ENCODE measurements around the gene MBD5. TPM values are rescaled to one million over a fixed set of nuclear protein-coding genes. Genes with fewer than 3 reads are reported as not detected.

The MBD5 gene
- total RNA-seq, 1 experiment from 2014 or later = 12.6 TPM

DNA sequence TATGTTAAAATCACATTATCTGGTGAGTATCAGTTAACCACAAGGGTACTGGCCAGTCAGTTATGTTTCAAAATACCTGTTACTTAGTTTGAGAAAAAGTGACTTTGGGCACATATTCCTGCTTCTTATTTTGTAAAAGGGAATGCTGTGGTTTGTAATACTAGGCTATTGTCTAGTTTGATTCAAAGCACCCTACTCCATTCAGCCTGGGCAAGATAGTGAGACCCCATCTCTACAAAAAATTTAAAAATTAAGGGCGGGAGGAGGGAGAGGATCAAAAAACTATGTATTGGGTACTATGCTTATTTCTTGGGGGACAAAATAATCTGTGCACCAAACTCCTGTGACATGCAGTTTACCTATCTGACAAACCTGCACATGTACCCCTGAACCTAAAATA lies 18.9 kb downstream of the MBD5 start:
- no peak for DNase-seq (ENCODE audit: low read depth in 1 of 2, low spot score in 2 of 2)
- H3K27me3 ChIP-seq (replicated peaks) = no peaks in the 10 kb centered on the region
- peaks cover 5% of the 10 kb centered on the region; the same call in 1 of the 2 replicates for H3K36me3 ChIP-seq
- no peak overlapping the region for H3K27ac ChIP-seq
- no peaks in the 10 kb centered on the region for H3K4me1 ChIP-seq (replicated peaks)
- H3K9me3 ChIP-seq (replicated peaks) = no peaks in the 10 kb centered on the region
- no peak overlapping the region for H3K4me3 ChIP-seq

DNA sequence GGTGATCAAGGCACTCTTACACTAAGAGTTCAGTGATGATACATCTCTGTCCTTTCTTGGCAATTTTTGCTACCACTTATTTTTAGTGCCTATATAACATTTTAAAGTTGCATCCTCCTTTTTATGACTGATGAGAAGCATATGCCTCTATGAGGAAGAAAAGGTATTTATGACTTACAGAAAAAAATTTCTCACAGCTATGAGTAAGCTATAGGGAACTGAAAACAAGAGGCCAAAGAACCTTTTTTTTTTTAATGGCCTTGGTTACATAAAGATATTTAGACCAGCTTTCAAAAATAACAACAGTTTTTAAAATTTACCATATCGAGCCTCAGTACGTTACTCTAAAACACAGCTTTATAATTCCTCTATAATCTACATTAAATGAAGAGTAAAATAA lies 21.3 kb downstream of the MBD5 start:
- no peak for DNase-seq (ENCODE audit: low read depth in 1 of 2, low spot score in 2 of 2)
- no peaks in the 10 kb centered on the region for H3K27me3 ChIP-seq (replicated peaks)
- H3K9me3 ChIP-seq (replicated peaks) = no peaks in the 10 kb centered on the region
- H3K4me1 ChIP-seq (replicated peaks) = no peaks in the 10 kb centered on the region
- H3K4me3 ChIP-seq = no peak overlapping the region
- peaks cover 5% of the 10 kb centered on the region; the same call in 1 of the 2 replicates for H3K36me3 ChIP-seq
- H3K27ac ChIP-seq = no peak overlapping the region

DNA sequence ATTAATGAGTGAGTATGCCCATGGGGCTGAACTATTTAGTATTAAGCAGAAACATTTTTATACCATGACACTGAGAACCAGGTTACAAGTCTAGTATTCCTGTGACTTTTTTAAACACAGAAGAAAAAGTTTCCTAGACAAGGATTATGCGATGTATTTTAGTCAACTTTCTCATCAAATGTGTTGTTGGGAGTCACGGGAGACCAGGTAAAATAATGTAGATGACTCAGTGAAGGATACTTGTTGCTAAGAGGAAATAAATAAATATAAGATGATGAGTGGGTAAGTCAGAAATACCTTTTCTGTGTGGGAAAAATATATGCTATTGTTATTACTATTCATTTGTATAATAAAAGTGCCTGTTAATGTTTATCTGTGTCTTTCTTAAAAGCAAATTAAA lies 23.4 kb downstream of the MBD5 start:
- Histone ChIP-seq H3K36me3 (peaks cover 5% of the 10 kb centered on the region; the same call in 1 of the 2 replicates), H3K27me3 (replicated peaks) (no peaks in the 10 kb centered on the region), H3K4me3 (no peak overlapping the region), H3K9me3 (replicated peaks) (no peaks in the 10 kb centered on the region), H3K4me1 (replicated peaks) (no peaks in the 10 kb centered on the region), H3K27ac (no peak overlapping the region)
- DNase-seq (ENCODE audit: low read depth in 1 of 2, low spot score in 2 of 2) = no peak

DNA sequence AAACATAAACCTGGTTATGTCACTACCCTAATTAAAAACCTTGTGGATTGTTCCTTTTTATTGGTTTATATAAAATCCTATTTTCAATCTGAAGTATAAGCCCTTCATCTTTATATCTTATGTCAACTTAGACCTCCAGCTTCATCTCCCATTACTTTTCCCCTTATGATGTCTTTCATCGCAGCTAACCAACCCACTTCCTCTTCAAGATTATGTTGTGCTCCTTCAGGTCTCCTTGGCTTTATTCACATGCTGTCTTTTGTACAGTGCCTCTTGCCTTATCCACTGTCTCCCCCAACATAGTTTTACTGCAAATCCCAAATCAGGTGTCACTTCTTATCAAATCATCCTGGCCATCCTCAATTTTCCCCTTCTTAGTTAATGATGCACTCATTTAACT lies 25.9 kb downstream of the MBD5 start:
- Histone ChIP-seq H3K4me1 (replicated peaks) (no peaks in the 10 kb centered on the region), H3K4me3 (no peak overlapping the region), H3K9me3 (replicated peaks) (no peaks in the 10 kb centered on the region), H3K27ac (no peak overlapping the region), H3K36me3 (no peaks in the 10 kb centered on the region), H3K27me3 (replicated peaks) (no peaks in the 10 kb centered on the region)
- DNase-seq (ENCODE audit: low read depth in 1 of 2, low spot score in 2 of 2) = no peak

DNA sequence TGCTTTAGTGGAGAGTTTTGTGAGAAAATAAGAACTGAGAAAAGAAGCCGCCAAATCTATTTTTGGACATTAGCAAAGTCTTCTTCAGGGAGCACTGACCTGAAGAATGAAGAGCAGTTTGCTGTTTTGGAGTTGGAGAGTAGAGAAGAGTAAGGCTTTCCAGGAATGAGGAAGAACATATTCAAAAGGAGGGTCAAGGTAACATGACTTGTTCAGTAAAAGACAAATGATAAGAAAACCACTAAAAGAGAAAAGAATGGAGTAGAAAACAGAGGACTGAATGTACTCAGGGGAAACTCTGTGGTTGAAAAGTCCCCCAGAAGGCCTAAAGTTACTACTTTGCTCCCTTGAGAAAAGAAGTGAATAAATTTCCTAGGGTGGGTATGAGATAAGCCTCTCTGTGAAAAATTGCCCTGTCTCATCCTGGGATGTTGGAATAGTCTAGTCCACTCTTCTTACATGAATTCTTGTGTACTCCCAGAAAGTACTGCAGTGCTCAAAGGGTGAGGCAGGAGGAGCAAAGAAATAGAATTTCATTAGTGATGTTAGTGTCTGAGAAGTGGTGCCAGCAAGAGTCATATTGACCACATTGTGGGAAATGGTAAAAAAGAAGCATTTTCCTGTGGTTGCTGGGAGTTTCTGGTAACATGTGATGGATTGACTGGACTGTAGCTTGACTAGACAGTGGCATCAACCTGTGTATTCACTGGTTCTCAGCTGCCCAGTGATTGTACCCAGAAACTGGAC lies 27.8 kb downstream of the MBD5 start:
- Histone ChIP-seq H3K9me3 (replicated peaks) (no peaks in the 10 kb centered on the region), H3K27me3 (replicated peaks) (no peaks in the 10 kb centered on the region), H3K4me1 (replicated peaks) (no peaks in the 10 kb centered on the region), H3K27ac (no peak overlapping the region), H3K36me3 (no peaks in the 10 kb centered on the region), H3K4me3 (no peak overlapping the region)
- no peak for DNase-seq (ENCODE audit: low read depth in 1 of 2, low spot score in 2 of 2)

DNA sequence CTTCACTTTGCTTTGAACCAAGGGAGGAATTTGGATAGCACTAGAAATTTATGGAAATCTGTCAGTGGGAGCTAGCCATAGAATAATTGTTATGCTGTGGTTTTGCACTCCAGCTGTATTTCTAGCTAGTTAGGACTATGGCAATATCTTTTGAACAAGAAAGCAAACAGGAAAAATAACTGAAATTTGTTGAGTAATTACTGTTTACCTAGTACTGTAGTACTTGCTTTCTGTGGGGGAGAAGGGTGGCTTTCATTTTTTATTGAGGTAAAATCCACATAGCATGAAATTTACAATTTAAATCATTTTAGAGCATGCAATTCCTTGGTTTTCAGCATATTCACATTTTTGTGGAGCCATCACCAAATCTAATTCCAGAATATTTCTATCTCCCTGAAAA lies 28.4 kb downstream of the MBD5 start:
- no peak overlapping the region for H3K4me3 ChIP-seq
- DNase-seq (ENCODE audit: low read depth in 1 of 2, low spot score in 2 of 2) = no peak
- no peaks in the 10 kb centered on the region for H3K9me3 ChIP-seq (replicated peaks)
- H3K27ac ChIP-seq = no peak overlapping the region
- H3K4me1 ChIP-seq (replicated peaks) = no peaks in the 10 kb centered on the region
- no peaks in the 10 kb centered on the region for H3K27me3 ChIP-seq (replicated peaks)
- no peaks in the 10 kb centered on the region for H3K36me3 ChIP-seq

DNA sequence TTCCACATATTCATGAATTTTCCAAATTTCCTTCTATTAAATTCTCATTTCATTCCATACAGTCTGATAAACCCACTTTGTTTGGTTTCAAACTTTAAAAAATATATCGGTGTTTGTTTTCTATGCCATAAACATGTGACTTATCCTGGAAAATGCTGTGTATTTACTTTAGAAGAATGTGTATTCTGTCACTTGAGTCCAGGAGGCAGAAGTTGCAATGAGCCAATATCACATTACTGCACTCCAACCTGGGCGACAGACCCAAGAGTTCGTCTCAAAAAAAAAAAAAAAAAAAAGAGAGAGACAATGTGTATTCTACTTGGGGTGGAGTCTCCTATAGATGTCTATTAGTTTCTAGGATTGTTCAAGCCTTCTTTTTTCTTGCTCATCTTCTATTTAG lies 31.8 kb downstream of the MBD5 start:
- Histone ChIP-seq H3K27me3 (replicated peaks) (no peaks in the 10 kb centered on the region), H3K9me3 (replicated peaks) (no peaks in the 10 kb centered on the region), H3K36me3 (no peaks in the 10 kb centered on the region), H3K4me3 (no peak overlapping the region), H3K4me1 (replicated peaks) (no peaks in the 10 kb centered on the region), H3K27ac (no peak overlapping the region)
- no peak for DNase-seq (ENCODE audit: low read depth in 1 of 2, low spot score in 2 of 2)

DNA sequence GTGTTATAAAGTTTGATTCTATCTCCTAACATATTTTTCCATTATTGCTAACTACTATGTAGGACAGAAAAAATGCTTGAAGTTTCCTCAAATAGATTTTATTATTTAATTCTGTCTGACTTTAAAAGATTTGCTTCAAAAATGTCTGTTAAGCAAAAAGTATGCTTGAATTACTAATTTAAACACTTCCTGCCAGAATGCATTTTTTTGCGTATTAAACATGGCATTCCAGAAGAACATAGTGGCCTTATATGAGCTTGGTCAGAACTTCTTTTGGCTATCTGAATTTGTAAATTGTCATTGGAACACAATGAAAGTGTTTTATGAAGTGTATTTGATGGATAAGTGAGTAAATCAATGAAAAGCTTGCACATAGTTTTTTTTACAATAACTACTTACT lies 37.8 kb downstream of the MBD5 start:
- Histone ChIP-seq H3K27me3 (replicated peaks) (no peaks in the 10 kb centered on the region), H3K27ac (no peak overlapping the region), H3K36me3 (no peaks in the 10 kb centered on the region), H3K4me1 (replicated peaks) (no peaks in the 10 kb centered on the region; the same call in 1 of the 2 replicates), H3K4me3 (no peak overlapping the region), H3K9me3 (replicated peaks) (no peaks in the 10 kb centered on the region)
- no peak for DNase-seq (ENCODE audit: low read depth in 1 of 2, low spot score in 2 of 2)

DNA sequence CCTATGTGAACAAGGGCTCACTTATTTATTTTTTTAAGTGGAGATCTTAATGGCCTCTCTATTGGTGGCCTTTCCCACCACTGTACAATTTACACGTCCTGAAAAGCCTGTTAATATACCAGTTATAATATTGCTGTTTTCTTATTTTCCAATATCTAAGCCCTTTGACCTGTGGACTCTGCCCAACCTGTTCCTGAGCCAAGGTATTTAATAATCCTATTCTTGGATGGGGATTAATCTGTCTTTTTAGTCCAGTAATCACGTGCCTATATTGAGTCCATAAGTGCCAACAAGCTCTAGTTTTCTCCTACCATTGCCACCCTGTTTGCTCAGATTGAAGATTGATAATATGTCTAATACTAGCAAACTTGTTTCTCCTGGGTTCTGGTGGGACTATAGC lies 42.7 kb downstream of the MBD5 start:
- H3K9me3 ChIP-seq (replicated peaks) = no peaks in the 10 kb centered on the region
- no peak overlapping the region for H3K4me3 ChIP-seq
- DNase-seq (ENCODE audit: low read depth in 1 of 2, low spot score in 2 of 2) = no peak
- H3K27me3 ChIP-seq (replicated peaks) = no peaks in the 10 kb centered on the region
- no peaks in the 10 kb centered on the region; the same call in 1 of the 2 replicates for H3K4me1 ChIP-seq (replicated peaks)
- H3K36me3 ChIP-seq = no peaks in the 10 kb centered on the region
- no peak overlapping the region for H3K27ac ChIP-seq

DNA sequence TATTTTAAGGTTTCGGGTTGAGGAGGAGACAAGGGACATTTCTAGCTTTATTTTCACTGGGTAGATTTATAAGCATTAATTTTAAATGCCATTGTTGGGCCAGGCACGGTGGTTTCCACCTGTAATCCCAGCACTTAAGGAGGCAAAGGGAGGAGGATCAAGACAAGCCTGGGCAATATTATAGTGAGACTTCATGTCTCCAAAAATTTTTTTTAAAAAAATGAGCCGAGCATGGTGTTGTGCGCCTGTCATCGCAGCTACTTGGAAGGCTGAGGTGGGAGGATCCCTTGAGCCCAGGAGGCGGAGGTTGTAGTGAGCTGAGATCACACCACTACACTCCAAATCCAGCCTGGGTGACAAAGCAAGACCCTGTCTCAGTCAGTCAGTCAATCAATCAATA lies 45.0 kb downstream of the MBD5 start:
- Histone ChIP-seq H3K27ac (no peak overlapping the region), H3K9me3 (replicated peaks) (no peaks in the 10 kb centered on the region), H3K4me3 (no peak overlapping the region), H3K4me1 (replicated peaks) (0 out of 2 replicates have a peak, but pooled peaks cover 3% of the 10 kb centered on the region), H3K36me3 (no peaks in the 10 kb centered on the region), H3K27me3 (replicated peaks) (no peaks in the 10 kb centered on the region)
- no peak for DNase-seq (ENCODE audit: low read depth in 1 of 2, low spot score in 2 of 2)

DNA sequence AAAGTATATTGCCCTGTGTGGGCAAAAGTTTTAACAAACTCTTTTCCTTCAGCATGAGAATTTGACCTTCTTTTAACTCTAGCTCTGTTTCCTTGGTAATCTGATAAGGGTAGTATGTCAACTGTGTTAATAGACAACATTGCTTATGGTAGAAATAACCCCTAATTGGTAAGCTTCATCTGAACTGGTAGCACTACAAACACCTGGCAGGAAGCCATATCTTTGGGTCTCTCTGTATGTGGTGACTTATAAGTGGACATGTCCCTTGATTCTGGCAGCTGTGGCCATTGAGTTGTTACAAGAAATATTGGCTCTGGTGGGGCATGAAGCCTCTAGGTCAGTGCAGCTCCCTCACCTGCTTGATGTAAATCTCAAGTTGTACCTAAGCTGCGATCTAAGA lies 46.9 kb downstream of the MBD5 start:
- no peak overlapping the region for H3K27ac ChIP-seq

DNA sequence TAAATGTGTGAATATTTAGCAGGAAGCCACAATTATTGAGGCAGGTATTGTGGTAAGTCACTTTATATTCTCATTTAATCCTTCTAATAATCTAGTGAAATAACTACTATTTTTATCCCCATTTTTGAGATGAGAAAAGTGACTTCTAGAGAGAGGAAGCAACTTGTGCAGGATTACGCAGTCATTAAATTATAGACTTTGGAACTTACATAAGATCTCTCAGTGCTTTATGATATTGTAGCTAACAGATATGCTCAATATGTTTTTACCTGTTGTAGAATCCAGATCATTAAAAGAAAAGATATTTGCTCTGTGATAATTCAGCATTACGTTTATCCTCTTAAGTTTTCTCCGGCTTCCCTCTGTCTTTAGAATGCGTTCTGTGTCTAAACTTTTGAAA lies 50.5 kb downstream of the MBD5 start:
- H3K4me3 ChIP-seq = no peak overlapping the region
- DNase-seq (ENCODE audit: low read depth in 1 of 2, low spot score in 2 of 2) = no peak
- H3K27me3 ChIP-seq (replicated peaks) = no peaks in the 10 kb centered on the region
- no peaks in the 10 kb centered on the region for H3K9me3 ChIP-seq (replicated peaks)
- H3K27ac ChIP-seq = no peak overlapping the region
- H3K4me1 ChIP-seq (replicated peaks) = 0 out of 2 replicates have a peak, but pooled peaks cover 3% of the 10 kb centered on the region
- no peaks in the 10 kb centered on the region for H3K36me3 ChIP-seq

More for the DNA sequence above, 46.9 kb downstream of the MBD5 start:
- no peaks in the 10 kb centered on the region for H3K9me3 ChIP-seq (replicated peaks)
- H3K36me3 ChIP-seq = no peaks in the 10 kb centered on the region
- no peak overlapping the region for H3K4me3 ChIP-seq
- H3K4me1 ChIP-seq (replicated peaks) = 0 out of 2 replicates have a peak, but pooled peaks cover 3% of the 10 kb centered on the region
- no peak for DNase-seq (ENCODE audit: low read depth in 1 of 2, low spot score in 2 of 2)
- H3K27me3 ChIP-seq (replicated peaks) = no peaks in the 10 kb centered on the region

DNA sequence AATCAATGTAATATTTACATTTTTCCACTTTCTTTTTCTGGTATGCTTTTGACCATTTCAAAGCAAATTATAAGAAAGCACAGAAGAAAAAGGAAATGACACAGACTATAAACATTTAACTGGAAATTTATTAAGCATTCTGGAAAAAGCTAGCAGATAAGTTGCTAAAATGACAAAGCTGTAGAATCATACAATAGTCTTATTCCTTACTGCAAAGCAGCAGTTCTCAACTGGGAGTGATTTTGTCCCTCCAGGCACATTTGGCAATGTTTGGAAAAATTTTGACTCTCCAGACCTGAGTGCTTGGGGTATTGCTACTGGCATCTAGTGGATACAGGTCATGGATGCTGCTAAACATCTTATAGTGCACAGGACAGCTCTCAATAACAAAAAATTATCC lies 75.1 kb downstream of the MBD5 start:
- Histone ChIP-seq H3K36me3 (no peaks in the 10 kb centered on the region), H3K27me3 (replicated peaks) (no peaks in the 10 kb centered on the region), H3K27ac (no peak overlapping the region), H3K4me1 (replicated peaks) (no peaks in the 10 kb centered on the region), H3K4me3 (no peak overlapping the region), H3K9me3 (replicated peaks) (no peaks in the 10 kb centered on the region)
- DNase-seq (ENCODE audit: low read depth in 1 of 2, low spot score in 2 of 2) = no peak

DNA sequence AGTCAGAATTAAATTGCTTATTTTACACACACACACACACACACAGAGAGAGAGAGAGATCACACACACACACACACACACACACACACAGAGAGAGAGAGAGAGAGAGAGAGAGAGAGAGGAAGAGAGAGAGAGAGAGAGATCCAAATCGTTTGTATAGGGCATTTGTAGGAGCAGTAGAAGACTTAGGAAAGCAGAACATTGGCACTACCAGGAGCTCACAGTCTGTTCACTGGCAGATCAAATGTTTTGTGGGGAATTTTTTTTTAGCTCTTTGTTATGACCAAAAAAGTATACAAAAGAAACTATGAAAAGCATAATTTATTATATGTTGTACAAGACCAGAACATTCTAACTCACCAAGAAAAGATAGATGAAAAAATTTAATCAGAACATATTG lies 81.8 kb downstream of the MBD5 start:
- DNase-seq (ENCODE audit: low read depth in 1 of 2, low spot score in 2 of 2) = no peak
- no peaks in the 10 kb centered on the region for H3K36me3 ChIP-seq
- no peaks in the 10 kb centered on the region for H3K27me3 ChIP-seq (replicated peaks)
- H3K9me3 ChIP-seq (replicated peaks) = no peaks in the 10 kb centered on the region
- no peak overlapping the region for H3K27ac ChIP-seq
- H3K4me1 ChIP-seq (replicated peaks) = no peaks in the 10 kb centered on the region
- H3K4me3 ChIP-seq = no peak overlapping the region

DNA sequence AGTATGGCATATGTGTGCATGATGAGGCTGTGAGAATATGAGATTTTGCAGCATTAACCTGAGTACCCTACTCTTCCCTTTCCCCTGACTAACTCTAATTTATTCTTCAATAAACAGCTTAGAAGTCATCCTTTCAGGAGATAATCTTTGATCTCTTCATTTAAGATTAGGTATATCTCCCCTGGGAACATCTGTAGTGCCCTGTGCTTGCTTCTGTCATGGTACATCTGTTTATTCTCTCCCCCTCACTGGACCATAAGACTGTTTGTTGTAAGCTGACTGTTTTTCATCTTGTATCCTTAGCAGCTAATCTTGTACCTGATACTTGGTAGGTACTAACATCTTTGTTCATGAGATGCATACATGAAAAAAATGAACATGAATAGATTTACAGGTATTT lies 83.1 kb downstream of the MBD5 start:
- no peaks in the 10 kb centered on the region for H3K36me3 ChIP-seq
- no peaks in the 10 kb centered on the region for H3K9me3 ChIP-seq (replicated peaks)
- H3K4me3 ChIP-seq = no peak overlapping the region
- no peak for DNase-seq (ENCODE audit: low read depth in 1 of 2, low spot score in 2 of 2)
- no peaks in the 10 kb centered on the region for H3K4me1 ChIP-seq (replicated peaks)
- H3K27me3 ChIP-seq (replicated peaks) = no peaks in the 10 kb centered on the region
- no peak overlapping the region for H3K27ac ChIP-seq
